Left colon (tissue), 2 donors: ENCODE measurements around the gene IRF3. TPM values are rescaled to one million over a fixed set of nuclear protein-coding genes. Genes with fewer than 3 reads are reported as not detected.

Experiments
- ATAC-seq: fragments of 200-7000 bp; cut with Tn5 transposase; one replicate; pipeline ENCODE4 v1.9.1; 2020; ENCODE audit warnings: mild to moderate bottlenecking, moderate library complexity
- DNase-seq, 2 donors: peaks; one replicate each; pipeline ENCODE4 v3.0.0-alpha.2; 2020
- intact Hi-C, 2 donors: fragments of 100-400 bp; cut with DNase I in 1 of 2; cut with micrococcal nuclease in 1 of 2; formaldehyde crosslinking; loops; one replicate each; pipeline versions ENCODE4 v1.11.2 to v1.14.0; 2022; cut with DNase I, micrococcal nuclease
- total RNA-seq, 2 donors: library from RNA; stranded (reverse); fragmentation: NEBNext Ultra II Directional; extraction: Animal tissue kit (Norgen Biotek cat#: 25700); gene quantifications; one replicate each; pipeline ENCODE4 v1.2.1, GENCODE V29; 2021
- donor health status: DM: no; HTN: no; CAD: no.
- donor health status: DM: yes; HTN: yes; CAD: no.

The IRF3 gene
- total RNA-seq, 2 donors from 2014 or later, result 69.0 to 83.1 TPM

DNA sequence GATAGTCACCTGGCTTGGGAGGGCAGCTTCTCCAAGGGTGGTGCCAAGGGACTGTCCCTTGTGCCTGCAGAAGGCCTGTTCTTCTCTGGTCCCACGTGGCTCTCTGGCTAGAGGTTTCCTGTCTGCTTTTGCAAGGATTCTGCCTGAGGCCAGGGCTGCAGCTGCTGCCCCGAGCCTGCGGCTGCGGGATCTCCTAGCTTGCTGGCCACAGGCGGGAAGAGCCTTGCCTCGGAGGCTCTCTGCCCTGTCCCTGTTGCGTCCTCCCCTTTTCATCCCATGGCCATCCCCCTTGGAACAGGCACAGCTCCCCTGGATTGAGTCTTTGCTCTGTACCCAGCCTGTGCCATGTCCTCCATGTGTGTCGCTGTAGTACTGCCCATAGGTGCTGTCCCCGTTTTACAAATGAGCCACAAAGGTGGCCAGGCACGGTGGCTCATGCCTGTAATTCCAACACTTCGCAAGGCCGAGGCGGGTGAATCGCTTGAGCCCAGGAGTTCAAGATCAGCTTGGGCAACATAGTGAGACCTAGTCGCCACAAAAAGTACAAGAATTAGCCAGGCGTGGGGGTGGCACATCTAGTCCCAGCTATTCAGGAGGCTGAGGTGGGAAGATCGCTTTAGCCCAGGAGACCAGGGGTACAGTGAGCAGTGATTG, 9.1 kb downstream of the IRF3 start:
- intact Hi-C loops, result no loop called here
- no peak for DNase-seq
- no peak for ATAC-seq

DNA sequence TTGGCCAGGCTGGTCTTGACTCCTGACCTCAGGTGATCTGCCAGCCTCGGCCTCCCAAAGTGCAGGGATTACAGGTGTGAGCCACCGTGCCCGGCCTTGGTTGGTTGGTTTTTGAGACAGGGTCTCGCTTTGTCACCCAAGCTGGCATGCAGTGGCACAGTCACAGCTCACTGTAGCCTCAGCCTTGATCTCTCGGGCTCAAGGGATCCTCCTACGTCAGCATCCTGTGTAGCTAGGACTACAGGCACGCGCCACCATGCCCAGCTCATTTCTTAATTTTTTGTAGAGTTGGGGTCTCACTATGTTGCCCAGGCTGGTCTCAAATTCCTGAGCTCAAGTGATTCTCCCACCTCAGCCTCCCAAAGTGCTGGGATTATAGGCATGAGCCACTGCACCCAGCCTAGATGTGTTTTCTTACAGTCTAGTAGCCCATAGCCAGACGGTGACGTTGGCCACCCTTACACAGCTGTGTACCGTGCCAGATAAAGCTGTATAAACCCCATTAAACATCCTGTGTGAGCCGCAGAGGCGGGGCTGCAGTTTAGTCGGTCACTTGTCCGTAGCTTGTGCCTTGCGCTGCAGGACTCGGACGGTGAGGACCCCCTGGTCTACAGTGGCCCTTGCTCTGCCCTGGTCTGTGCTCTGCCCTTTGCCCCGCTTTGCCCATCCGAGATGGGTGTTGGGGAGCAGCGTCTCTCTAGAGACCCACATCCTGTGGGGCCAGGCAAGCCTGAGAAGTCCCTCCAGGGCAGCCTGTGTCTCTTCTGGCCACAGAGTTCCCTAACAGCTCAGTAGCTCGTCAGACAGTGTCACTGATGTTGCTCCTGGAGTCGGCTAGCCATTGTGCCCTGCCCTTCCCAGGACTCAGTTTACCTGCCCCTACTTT, 9.8 kb downstream of the IRF3 start:
- DNase-seq, result no peak
- intact Hi-C loops, result no loop called here
- ATAC-seq, result no peak

DNA sequence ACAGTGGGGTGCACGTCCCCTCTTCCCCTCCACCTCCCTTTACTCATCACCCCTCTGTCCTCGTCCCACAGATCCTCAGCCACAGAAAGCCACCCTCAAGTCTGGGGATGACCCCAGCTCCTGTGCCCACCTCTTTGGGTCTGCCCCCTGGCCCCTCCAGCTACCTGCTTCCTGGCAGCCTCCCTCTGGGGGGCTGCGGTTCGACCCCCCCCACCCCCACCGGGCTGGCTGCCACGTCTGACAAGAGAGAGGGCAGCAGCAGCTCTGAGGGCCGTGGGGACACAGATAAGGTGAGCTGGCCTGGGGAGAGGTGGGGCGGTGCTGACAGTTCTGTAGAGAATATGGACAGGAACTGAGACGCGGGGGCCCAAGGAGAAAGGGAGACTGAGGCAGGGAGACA, 11.1 kb downstream of the IRF3 start:
- no peak for DNase-seq
- intact Hi-C loops, result no loop called here
- ATAC-seq, result no peak

DNA sequence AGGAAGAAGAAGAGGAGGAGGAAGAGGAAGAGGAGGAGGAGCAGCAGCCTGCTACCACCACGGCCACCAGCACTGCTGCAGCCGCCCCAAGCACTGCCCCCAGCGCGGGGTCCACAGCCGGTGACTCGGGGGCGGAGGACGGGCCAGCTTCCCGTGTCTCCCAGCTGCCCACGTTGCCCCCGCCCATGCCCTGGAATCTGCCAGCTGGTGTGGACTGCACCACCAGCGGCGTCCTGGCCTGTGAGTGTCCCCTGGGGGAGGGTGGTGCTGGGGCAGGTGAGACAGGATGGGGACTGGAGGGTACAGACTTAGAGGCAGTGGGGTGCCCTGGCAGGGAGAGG, 12.2 kb downstream of the IRF3 start:
- intact Hi-C loops, result no loop called here
- ATAC-seq, result no peak

DNA sequence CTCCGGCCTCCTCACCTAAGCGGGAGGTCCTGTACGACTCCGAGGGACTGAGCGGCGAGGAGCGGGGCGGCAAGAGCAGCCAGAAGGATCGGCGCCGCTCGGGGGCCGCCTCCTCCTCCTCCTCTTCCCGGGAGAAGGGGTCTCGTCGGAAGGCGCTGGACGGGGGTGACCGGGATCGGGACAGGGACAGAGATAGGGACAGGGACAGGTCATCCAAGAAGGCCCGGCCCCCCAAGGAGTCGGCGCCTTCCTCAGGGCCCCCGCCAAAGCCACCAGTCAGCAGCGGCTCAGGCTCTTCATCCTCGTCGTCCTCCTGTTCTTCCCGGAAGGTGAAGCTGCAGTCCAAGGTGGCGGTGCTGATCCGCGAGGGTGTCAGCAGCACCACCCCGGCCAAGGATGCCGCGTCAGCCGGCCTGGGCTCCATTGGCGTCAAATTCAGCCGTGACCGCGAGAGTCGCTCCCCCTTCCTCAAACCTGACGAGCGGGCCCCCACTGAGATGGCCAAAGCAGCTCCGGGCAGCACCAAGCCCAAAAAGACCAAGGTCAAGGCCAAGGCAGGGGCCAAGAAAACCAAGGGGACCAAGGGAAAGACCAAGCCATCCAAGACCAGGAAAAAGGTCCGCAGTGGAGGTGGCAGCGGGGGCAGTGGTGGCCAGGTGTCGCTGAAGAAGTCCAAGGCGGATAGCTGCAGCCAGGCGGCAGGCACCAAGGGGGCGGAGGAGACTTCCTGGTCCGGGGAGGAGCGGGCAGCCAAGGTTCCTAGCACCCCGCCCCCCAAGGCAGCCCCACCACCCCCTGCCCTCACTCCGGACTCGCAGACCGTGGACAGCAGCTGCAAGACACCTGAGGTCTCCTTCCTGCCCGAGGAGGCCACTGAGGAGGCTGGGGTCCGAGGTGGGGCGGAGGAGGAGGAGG, 12.8 kb downstream of the IRF3 start:
- no peak for ATAC-seq
- intact Hi-C loops, result no loop called here
- no peak for DNase-seq

More for the DNA sequence above, 12.2 kb downstream of the IRF3 start:
- DNase-seq, result no peak

DNA sequence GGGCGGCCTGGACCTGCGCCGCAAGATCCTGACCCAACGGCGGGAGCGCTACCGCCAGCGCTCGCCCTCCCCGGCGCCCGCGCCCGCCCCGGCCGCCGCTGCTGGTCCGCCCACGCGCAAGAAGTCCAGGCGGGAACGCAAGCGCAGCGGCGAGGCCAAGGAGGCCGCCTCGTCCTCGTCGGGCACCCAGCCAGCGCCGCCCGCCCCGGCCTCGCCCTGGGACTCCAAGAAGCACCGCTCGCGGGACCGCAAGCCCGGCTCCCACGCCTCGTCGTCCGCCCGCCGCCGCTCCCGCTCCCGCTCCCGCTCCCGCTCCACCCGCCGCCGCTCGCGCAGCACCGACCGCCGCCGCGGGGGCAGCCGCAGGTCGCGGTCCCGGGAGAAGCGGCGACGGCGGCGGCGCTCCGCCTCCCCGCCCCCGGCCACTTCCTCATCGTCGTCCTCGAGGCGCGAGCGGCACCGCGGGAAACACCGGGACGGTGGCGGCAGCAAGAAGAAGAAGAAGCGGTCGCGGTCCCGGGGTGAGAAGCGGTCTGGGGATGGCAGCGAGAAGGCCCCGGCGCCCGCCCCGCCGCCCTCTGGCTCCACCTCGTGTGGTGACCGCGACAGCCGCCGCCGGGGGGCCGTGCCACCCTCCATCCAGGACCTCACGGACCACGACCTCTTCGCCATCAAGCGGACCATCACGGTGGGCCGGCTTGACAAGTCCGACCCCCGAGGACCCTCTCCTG, 13.7 kb downstream of the IRF3 start:
- DNase-seq, result no peak
- intact Hi-C loops, result no loop called here
- no peak for ATAC-seq

DNA sequence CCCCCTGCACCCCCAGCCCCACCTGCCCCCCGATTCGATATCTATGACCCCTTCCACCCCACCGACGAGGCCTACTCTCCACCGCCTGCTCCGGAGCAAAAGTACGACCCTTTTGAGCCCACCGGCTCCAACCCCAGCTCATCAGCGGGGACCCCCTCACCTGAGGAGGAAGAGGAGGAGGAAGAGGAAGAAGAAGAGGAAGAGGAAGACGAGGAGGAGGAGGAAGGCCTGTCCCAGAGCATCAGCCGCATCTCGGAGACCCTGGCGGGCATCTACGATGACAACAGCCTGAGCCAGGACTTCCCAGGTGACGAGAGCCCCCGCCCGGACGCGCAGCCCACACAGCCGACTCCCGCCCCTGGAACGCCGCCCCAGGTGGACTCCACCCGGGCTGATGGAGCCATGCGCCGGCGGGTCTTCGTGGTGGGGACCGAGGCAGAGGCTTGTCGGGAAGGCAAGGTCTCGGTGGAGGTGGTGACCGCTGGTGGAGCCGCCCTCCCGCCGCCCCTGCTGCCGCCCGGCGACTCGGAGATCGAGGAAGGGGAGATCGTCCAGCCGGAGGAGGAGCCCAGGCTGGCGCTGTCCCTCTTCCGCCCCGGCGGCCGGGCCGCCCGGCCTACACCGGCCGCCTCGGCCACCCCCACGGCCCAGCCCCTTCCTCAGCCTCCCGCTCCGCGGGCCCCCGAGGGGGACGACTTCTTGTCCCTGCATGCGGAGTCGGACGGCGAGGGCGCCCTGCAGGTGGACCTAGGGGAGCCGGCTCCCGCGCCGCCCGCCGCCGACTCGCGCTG, 14.4 kb downstream of the IRF3 start:
- no peak for DNase-seq
- ATAC-seq, result no peak
- intact Hi-C loops, result no loop called here

DNA sequence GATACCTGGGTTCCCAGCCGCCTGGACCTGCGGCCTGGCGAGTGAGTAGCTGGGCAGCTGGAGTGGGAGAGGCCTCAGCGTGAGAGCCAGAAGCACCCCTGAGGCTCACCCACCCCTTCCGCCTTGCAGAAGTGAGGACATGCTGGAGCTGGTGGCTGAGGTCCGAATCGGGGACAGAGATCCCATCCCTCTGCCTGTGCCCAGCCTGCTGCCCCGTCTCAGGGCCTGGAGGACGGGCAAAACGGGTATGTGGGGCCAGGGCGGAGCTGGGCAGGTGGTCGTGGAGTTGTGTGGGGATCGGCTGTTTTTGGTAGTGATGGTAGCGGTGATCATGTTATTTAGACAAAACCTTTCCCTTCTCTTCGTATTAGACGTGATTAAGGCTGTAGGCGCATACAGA, 19.1 kb downstream of the IRF3 start:
- intact Hi-C loops, result no loop called here
- DNase-seq, result no peak
- no peak for ATAC-seq

DNA sequence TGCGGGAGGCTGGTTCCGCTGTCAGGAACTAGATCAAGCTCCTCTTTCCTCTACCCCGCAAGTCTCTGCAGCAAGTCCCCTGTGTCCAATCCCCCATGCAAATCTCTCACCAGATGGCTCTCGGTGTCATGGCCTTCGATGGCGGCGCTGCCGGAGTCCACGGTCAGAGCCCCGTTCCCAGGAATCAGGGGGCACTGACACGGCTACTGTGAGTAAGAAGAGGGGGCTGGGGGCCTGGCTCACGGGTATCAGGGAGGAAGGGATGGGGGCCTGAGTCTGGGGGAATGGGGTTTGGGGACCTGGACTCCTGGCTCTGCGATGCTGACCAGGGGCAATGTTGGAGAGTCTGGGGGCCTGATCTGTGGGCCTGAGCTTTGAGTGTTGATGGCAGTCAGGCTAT, 19.7 kb downstream of the IRF3 start:
- DNase-seq, result no peak
- no peak for ATAC-seq
- intact Hi-C loops, result no loop called here

DNA sequence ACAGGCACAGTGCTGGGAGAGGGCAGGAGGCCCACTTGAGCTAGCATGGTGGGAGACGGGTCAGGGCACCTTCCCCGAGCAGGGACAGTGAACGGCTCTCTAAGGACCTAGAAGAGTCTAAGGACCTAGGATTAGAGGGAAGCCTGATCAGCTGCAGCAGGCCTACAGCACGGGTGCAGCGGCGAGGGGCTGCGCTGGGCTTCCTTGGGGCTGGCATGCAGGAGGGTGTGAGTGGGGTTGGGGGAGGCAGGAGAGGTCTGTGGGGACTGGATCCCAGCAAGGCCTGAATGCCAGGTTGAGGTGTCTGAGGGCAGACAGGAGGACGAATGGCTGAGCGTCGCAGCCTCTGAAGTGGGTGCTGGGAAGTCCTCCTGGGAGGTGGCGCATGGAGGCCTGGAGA, 20.1 kb downstream of the IRF3 start:
- no peak for DNase-seq
- intact Hi-C loops, result no loop called here
- no peak for ATAC-seq

DNA sequence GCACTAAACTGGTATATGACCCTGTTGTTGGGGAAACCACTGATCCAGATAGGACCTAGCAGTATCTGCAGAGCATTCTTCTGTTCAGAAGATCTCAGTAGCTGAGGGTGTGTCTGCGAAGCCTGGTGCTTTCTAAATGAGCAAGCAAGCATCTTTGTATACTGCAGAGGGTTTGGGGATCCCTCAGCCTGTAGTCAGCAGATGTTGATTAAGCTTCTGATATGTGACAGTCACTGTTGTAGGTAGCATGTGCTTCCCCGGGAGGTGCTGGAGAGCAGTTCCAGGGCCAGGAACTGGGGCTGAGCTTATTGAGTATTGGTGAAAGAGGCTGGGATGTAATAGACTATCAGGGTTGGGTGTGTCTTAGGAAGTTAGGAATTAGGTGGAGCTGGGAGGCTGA, 22.2 kb downstream of the IRF3 start:
- intact Hi-C loops, result no loop called here
- DNase-seq, result no peak
- no peak for ATAC-seq

DNA sequence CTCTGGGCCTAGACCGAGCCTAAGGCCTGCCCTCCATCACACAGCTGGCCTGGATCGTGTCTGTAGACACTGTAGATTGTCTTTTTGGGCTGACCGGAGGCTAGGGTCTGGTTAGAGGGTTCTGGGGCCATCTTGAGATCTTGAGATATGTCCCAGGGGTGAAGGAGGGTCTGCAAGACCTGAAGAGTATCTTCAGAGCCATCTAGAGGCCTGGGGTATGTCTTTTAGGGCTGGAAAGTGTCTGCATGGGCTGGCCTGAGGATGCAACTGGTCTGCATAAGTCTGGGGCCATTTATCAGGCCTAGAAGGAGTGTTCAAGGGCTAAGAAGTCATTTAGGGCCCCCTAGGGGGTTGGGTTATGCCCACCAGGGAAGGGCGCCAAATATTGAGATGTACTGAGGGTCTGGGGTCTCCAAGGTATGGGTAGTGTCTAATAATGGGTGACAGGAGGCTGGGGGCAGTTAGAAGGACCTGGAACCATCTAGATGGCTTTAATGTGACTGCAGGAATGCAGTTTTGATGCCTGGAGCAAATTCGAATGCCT, 23.1 kb downstream of the IRF3 start:
- intact Hi-C loops, result no loop called here
- ATAC-seq (no peak), DNase-seq (no peak)

DNA sequence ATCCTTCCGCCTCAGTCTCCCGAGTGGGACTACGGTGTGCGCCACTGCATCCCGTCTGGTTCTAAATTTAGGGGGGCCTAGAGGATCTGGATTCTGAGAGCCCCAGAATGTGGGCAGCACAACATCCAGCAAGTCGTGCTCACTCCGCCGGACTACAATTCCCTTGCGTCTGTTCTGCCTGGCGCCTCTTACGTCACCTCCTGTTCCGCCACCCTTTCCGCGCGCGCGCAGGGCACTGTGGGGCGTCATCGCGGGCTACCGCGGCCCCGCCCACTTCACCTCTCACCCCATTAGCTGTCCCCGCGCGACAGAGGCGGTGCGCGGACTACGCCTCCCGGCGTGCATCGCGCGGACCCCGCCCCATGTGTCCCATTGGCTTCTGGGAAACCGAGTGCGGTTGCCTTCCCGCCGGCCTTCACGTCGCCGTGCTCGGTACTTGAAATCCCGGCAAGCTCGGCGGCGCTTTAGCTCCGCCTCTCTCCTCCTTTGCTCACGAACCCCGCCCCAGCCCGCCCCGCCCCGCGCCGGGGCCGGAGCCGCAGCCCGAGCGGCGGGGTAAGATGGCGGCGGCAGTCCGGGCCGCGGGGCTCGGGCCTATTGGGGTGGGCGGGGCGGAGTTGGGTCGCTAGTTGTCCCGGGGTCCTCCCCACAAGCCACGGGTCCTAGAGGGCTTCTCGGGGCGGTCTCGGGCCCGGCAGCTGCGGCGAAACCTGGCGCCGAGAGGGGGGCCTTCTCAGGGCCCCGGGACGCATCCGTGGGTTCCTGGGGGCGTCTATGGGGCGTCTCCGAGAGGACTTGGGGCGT, 23.8 kb downstream of the IRF3 start, which contains the start of gene SCAF1:
SCAF1 (plus strand) TSS at position 522 of the 804 bp plus-strand sequence. CDS start 2,818 bp downstream, outside the sequence.
- ATAC-seq (peak; percentile 68), DNase-seq (peak; percentile 99)
- intact Hi-C loops, result no loop called here

DNA sequence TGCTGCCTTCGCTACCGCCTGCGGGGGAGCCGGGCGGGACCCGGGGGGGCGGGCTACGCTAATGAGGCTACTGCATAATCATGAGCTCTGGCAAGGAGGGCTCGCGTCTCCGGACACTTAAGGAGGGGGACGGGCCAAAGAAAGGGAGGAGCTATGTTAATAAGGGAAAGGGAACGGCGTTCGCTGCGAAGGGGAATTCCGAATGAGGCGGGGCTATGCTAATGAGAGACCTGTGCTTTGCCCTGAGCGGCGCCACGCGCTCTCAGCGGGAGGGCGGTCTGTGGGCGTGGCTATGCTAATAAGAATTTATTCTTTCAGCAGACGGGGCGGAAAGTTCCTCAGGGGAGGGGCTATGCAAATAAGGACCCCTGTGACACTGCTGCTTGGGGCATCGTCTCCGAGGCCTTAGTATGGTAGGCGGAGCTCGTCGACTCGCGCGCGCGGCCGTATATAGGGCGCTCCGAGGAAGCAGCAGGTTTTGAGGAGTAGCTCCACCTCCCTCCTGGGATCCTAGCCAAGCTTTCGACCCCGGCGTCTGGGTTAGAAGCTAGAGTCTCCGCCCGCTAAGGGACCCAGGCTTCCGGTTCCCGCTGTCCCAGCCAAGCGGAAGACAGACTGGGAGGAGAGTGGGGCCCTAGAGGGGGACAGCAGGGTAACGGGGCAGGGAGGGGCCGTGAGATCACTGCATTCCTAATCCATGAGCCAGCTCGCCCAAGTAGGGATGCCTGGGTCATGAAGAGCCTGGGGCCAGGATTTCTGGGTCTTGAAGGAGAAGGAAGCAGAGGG, 25.4 kb downstream of the IRF3 start, which contains the start of gene RRAS:
RRAS (minus strand) TSS at position 31 of the 786 bp plus-strand sequence. CDS start 45 bp downstream, outside the sequence.
- peak; percentile 100 for DNase-seq
- ATAC-seq, result peak; percentile 63
- intact Hi-C loops, result no loop called here

DNA sequence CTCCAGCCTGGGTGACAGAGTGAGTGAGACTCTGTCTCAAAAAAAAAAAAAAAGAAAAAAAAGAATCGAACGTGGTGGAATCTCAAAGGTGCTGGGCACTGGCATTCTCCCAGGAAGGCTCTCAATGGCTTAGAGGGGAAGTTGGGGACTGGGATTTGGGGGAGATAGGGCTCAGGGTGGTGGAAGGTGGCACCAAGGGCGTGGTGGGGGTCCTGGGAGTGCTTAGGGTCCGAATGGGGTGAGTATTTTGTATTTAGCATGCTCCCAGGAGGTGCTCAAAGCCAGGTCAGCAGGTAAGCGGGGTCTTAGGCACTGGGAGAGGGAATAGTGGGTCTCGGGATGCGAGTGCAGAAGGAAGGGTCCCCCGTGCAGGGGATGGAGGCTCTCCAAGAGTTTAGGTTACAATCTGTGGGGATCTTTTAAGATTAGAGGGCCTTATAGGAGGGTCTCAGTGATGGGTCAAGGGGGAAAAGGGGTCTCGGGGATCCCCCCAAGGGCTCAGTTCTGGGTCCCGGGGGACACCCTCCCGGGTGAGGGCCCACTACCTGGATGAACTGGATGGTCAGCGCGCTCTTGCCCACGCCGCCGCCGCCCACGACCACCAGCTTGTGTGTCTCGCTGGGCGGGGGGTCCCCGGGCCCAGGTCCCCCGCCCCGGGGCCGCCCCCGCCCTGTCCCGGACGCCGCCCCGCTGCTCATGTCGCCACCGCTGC, 26.1 kb downstream of the IRF3 start:
- DNase-seq (peak; percentile 48 to 62), ATAC-seq (no peak)
- intact Hi-C loops, result loop anchor here in 1 of 2 donors (5.0 kb wide), 1 partner anchor 47 kb away; the partner anchor contains the start of gene PRR12
